H1 (cell line): Measurements from ENCODE around the gene PCDH9. TPM values are rescaled to one million over a fixed set of nuclear protein-coding genes. Genes with fewer than 3 reads are reported as not detected.

Experiments used
- CTCF ChIA-PET: fragments of 300-600 bp; sonication (Branson Sonifier 250); formaldehyde crosslinking; loops from one replicate; lab custom pipeline; 2021; ENCODE audit not compliant: partially characterized antibody; lab: Charles Lee
- POLR2A ChIA-PET: fragments of 300-600 bp; sonication (Branson Sonifier 250); formaldehyde crosslinking; loops from one replicate; lab custom pipeline; 2021; ENCODE audit warnings: inconsistent platforms; ENCODE audit not compliant: partially characterized antibody; lab: Charles Lee
- DNase-seq, 2 experiments: peaks; one replicate each; pipeline versions ENCODE4 v3.0.0 to v3.0.0-alpha.2; 2010 to 2022; ENCODE audit warnings: low spot score in 2 of 2, low read depth in 1 of 2, mixed read lengths in 1 of 2
- FAIRE-seq: peaks from 2 replicates; lab custom pipeline; 2011; peaks lifted over from hg19 to GRCh38; lab: Jason Lieb, UNC
- H2AFZ ChIP-seq: 2 replicates; pipeline ENCODE4 v1.8.1; 2012; ENCODE audit warnings: low read length, inconsistent platforms
- H2AK5ac ChIP-seq: 2 replicates; pipeline ENCODE4 v1.6.1; 2013; ENCODE audit warnings: low read depth, low read length
- H2BK120ac ChIP-seq: replicated peaks from 2 replicates; pipeline ENCODE3; 2013; ENCODE audit warnings: low read depth, low read length, inconsistent platforms
- H2BK12ac ChIP-seq: 2 replicates; pipeline ENCODE4 v1.6.1; 2013; ENCODE audit warnings: low read depth, low read length
- H2BK15ac ChIP-seq: 2 replicates; pipeline ENCODE4 v1.6.1; 2013; ENCODE audit warnings: low read length
- H2BK20ac ChIP-seq: 2 replicates; pipeline ENCODE4 v1.6.1; 2013; ENCODE audit warnings: low read length
- H2BK5ac ChIP-seq: 2 replicates; pipeline ENCODE4 v1.6.1; 2013; ENCODE audit warnings: low read depth, low read length
- H3K14ac ChIP-seq: 2 replicates; pipeline ENCODE4 v1.6.1; 2013; ENCODE audit warnings: inconsistent platforms; ENCODE audit not compliant: insufficient read length
- H3K18ac ChIP-seq: 2 replicates; pipeline ENCODE4 v1.6.1; 2013; ENCODE audit warnings: low read length; ENCODE audit errors: extremely low read depth
- H3K23ac ChIP-seq: 2 replicates; pipeline ENCODE4 v1.6.1; 2013; ENCODE audit warnings: inconsistent platforms; ENCODE audit not compliant: insufficient read length
- H3K23me2 ChIP-seq: 2 replicates; pipeline ENCODE4 v1.6.1; 2013; ENCODE audit warnings: low read depth, low read length
- H3K27ac ChIP-seq: 2 replicates; pipeline ENCODE4 v1.6.1; 2011; ENCODE audit warnings: low read depth, low read length, inconsistent platforms
- H3K27me3 ChIP-seq, 4 experiments: replicated peaks in 1 of 4; 1 replicate in 1 of 4; 2 replicates in 3 of 4; pipeline versions ENCODE4 v1.6.1 to v1.8.1; 2011 to 2013; ENCODE audit warnings: low read length in 3 of 4, mild to moderate bottlenecking in 3 of 4, inconsistent platforms in 2 of 4, mixed read lengths in 2 of 4, moderate library complexity in 1 of 4; ENCODE audit not compliant: control insufficient read depth in 3 of 4, insufficient read depth in 3 of 4; ENCODE audit errors: extremely low read depth in 1 of 4
- H3K36me3 ChIP-seq, 4 experiments: 2 replicates each; pipeline versions ENCODE4 v1.6.1 to v1.8.1; 2011 to 2013; ENCODE audit warnings: mild to moderate bottlenecking in 4 of 4, low read length in 3 of 4, moderate library complexity in 2 of 4, control low read depth in 1 of 4, inconsistent platforms in 1 of 4; ENCODE audit not compliant: insufficient read depth in 4 of 4, control insufficient read depth in 2 of 4
- H3K4ac ChIP-seq: replicated peaks from 2 replicates; pipeline ENCODE3; 2013; ENCODE audit warnings: low read length, low read depth, mixed read lengths, inconsistent platforms; ENCODE audit not compliant: insufficient read length
- H3K4me1 ChIP-seq, 4 experiments: replicated peaks in 1 of 4; 1 replicate in 1 of 4; 2 replicates in 3 of 4; pipeline versions ENCODE4 v1.6.1 to v1.8.1; 2011 to 2013; ENCODE audit warnings: low read length in 3 of 4, inconsistent platforms in 2 of 4, mixed read lengths in 1 of 4; ENCODE audit not compliant: insufficient read depth in 4 of 4, control insufficient read depth in 3 of 4
- H3K4me2 ChIP-seq, 2 experiments: 2 replicates each; pipeline versions ENCODE4 v1.6.1 to v1.8.1; 2011 to 2013; ENCODE audit warnings: low read depth in 2 of 2, low read length in 2 of 2, control low read depth in 1 of 2, inconsistent platforms in 1 of 2, mild to moderate bottlenecking in 1 of 2; ENCODE audit not compliant: insufficient read depth in 1 of 2
- H3K4me3 ChIP-seq, 4 experiments: fragments of 200-600, 300-600 bp in 1 of 4; sonication (generic), shearing (Covaris generic), sonication (Bioruptor Twin) in 1 of 4; 2 replicates each; pipeline versions ENCODE4 v1.5.1 to v1.8.1; 2011 to 2016; ENCODE audit warnings: low read length in 4 of 4, low read depth in 3 of 4, control low read depth in 2 of 4, inconsistent platforms in 2 of 4, mild to moderate bottlenecking in 2 of 4, mixed read lengths in 1 of 4, moderate library complexity in 1 of 4; ENCODE audit not compliant: insufficient read depth in 2 of 4; ENCODE audit errors: extremely low read depth in 1 of 4
- H3K56ac ChIP-seq: replicated peaks from 2 replicates; pipeline ENCODE3; 2013; ENCODE audit warnings: low read depth, mild to moderate bottlenecking, mixed read lengths, low read length, inconsistent platforms; ENCODE audit not compliant: insufficient read length
- H3K79me1 ChIP-seq: 2 replicates; pipeline ENCODE4 v1.6.1; 2013; ENCODE audit warnings: low read depth, low read length, control low read depth
- H3K79me2 ChIP-seq, 2 experiments: 2 replicates each; pipeline versions ENCODE4 v1.6.1 to v1.8.1; 2012 to 2013; ENCODE audit warnings: low read length in 2 of 2, mild to moderate bottlenecking in 2 of 2, inconsistent platforms in 1 of 2; ENCODE audit not compliant: insufficient read depth in 2 of 2, control insufficient read depth in 1 of 2
- H3K9ac ChIP-seq, 4 experiments: replicated peaks in 1 of 4; 1 replicate in 1 of 4; 2 replicates in 3 of 4; pipeline versions ENCODE4 v1.6.1 to v1.8.1; 2011 to 2013; ENCODE audit warnings: low read depth in 3 of 4, low read length in 3 of 4, control low read depth in 2 of 4, mild to moderate bottlenecking in 2 of 4, moderate library complexity in 2 of 4, inconsistent platforms in 1 of 4; ENCODE audit errors: extremely low read depth in 1 of 4
- H3K9me3 ChIP-seq, 2 experiments: 2 replicates each; pipeline versions ENCODE4 v1.6.1 to v1.8.1; 2012 to 2013; ENCODE audit warnings: mild to moderate bottlenecking in 2 of 2, moderate library complexity in 2 of 2, control low read depth in 1 of 2, inconsistent platforms in 1 of 2, low read depth in 1 of 2, low read length in 1 of 2, mixed read lengths in 1 of 2; ENCODE audit not compliant: insufficient read depth in 2 of 2
- H4K20me1 ChIP-seq, 2 experiments: replicated peaks in 1 of 2; 2 replicates each; pipeline versions ENCODE3 to v1.8.1; 2011 to 2013; ENCODE audit warnings: inconsistent platforms in 2 of 2, low read length in 2 of 2, mild to moderate bottlenecking in 1 of 2; ENCODE audit not compliant: insufficient read depth in 2 of 2, control insufficient read depth in 1 of 2
- H4K5ac ChIP-seq: 2 replicates; pipeline ENCODE4 v1.6.1; 2013; ENCODE audit warnings: low read length, low read depth, mixed read lengths, inconsistent platforms; ENCODE audit not compliant: insufficient read length
- H4K8ac ChIP-seq: 2 replicates; pipeline ENCODE4 v1.8.0; 2013; ENCODE audit warnings: mild to moderate bottlenecking, moderate library complexity, low read length, inconsistent platforms; ENCODE audit not compliant: insufficient read depth; ENCODE audit errors: extremely low read depth
- H4K91ac ChIP-seq: replicated peaks from 2 replicates; pipeline ENCODE3; 2013; ENCODE audit warnings: low read length, mixed read lengths, inconsistent platforms; ENCODE audit not compliant: insufficient read length
- JUN ChIP-seq: IDR thresholded peaks from 2 replicates; pipeline ENCODE4 v1.6.1; 2011; ENCODE audit warnings: low read depth, mild to moderate bottlenecking, improper control_type of control experiment, low read length
- NRF1 ChIP-seq: IDR thresholded peaks from 2 replicates; pipeline ENCODE4 v1.6.1; 2011; ENCODE audit warnings: mild to moderate bottlenecking, low read depth, low read length, improper control_type of control experiment
- SRF ChIP-seq: IDR thresholded peaks from 2 replicates; pipeline ENCODE4 v1.6.1; 2011; ENCODE audit warnings: mild to moderate bottlenecking, low read depth, low read length, moderate library complexity
- TEAD4 ChIP-seq: IDR thresholded peaks from 2 replicates; pipeline ENCODE4 v1.6.1; 2012; ENCODE audit warnings: low read depth, low read length, inconsistent platforms, mixed read lengths
- WGBS, 2 experiments: shearing (Covaris generic) in 1 of 2; methylation state at CpG; one replicate each; pipeline versions ENCODE4 v1.1.6 to v1.1.7; 2013 to 2015; ENCODE audit warnings: low lambda C conversion rate in 2 of 2, mixed read lengths in 2 of 2, inconsistent platforms in 1 of 2, low coverage in 1 of 2, missing lambda C conversion rate in 1 of 2; ENCODE audit not compliant: insufficient replicate concordance in 2 of 2, insufficient coverage in 1 of 2, insufficient read length in 1 of 2; ENCODE audit errors: extremely low coverage in 1 of 2, missing lambda C conversion rate in 1 of 2; 5-methylcytosine and 5-hydroxymethylcytosine counted together
- polyA plus RNA-seq, 7 experiments: library from polyadenylated mRNA; depleted of rRNA in 3 of 7; stranded (reverse) in 5 of 7; unstranded in 2 of 7; fragments of >200 nt in 5 of 7; fragments of 200-250 nt in 2 of 7; gene quantifications; 1 replicate in 5 of 7; 2 replicates in 1 of 7; 4 replicates in 1 of 7; pipeline versions ENCODE4 v1.2.1 to v1.2.3, GENCODE V29; 2011 to 2013; ENCODE audit warnings: missing spikeins in 2 of 7, mixed read lengths in 2 of 7
- total RNA-seq: library from RNA; stranded (reverse); fragmentation: NEBNext Ultra II Directional; extraction: Animal tissue kit (Norgen Biotek cat#: 25700); gene quantifications from 2 replicates; pipeline ENCODE4 v1.2.1, GENCODE V29; 2021

Gene PCDH9
- total and polyA plus RNA-seq, 2 of the 8 experiments (the other 6 are each of a cell fraction or from before 2014, with no cell fraction given): 0.12 to 0.60 TPM

GRCh38 chr13:67168384-67168783 is 61.8 kb downstream of the PCDH9 start:
- H3K18ac ChIP-seq: no peak overlapping the region
- H4K8ac ChIP-seq: no peak overlapping the region
- no peaks in the 10 kb centered on the region for H3K79me2 ChIP-seq
- H2BK120ac ChIP-seq: no peak overlapping the region
- no peak overlapping the region for H3K56ac ChIP-seq
- H3K14ac ChIP-seq: no peak overlapping the region
- H3K79me1 ChIP-seq: no peaks in the 10 kb centered on the region
- no peak overlapping the region for H2BK5ac ChIP-seq
- no peak overlapping the region for H3K4ac ChIP-seq
- H3K9me3 ChIP-seq: no peaks in the 10 kb centered on the region
- no peak overlapping the region for H2AK5ac ChIP-seq
- POLR2A ChIA-PET: no interaction called here
- H3K4me1 ChIP-seq: no peaks in the 10 kb centered on the region
- H3K27me3 ChIP-seq: no peaks in the 10 kb centered on the region
- no peak overlapping the region for H3K9ac ChIP-seq
- no peak overlapping the region for H2BK15ac ChIP-seq
- H4K20me1 ChIP-seq: no peaks in the 10 kb centered on the region
- TF ChIP-seq JUN (no peak), TEAD4 (no peak), SRF (no peak), NRF1 (no peak)
- TF ChIP-seq, all 59 proteins: peak for 0
- Histone ChIP-seq H4K91ac (no peak overlapping the region), H2BK12ac (no peak overlapping the region), H3K23ac (no peak overlapping the region), H3K36me3 (no peaks in the 10 kb centered on the region), H2BK20ac (no peak overlapping the region), H3K4me3 (no peak overlapping the region), H3K23me2 (no peaks in the 10 kb centered on the region), H2AFZ (no peak overlapping the region), H3K4me2 (no peak overlapping the region), H4K5ac (no peak overlapping the region), H3K27ac (no peak overlapping the region)
- WGBS, 2 experiments: 46% methylated on average over 2 of the region's 2 CpGs; no CpG with 5 or more reads in 1 of the 2 experiments
- no peak for FAIRE-seq
- CTCF ChIA-PET: interaction anchor here (0.5 kb wide), 1 partner anchor 807 kb away, joined by 3 read pairs; no protein-coding TSS in a partner anchor
- DNase-seq: no peak
